ENCODE results near the gene DYRK1A.

DYRK1A gene

GRCh38 chr21:37370152-37371040, 3.8 kb downstream of the DYRK1A start:
- no peaks in the 10 kb centered on the region for H3K27me3 ChIP-seq (replicated peaks; ENCODE audit: control insufficient read depth, insufficient read depth, low read length)
- no peaks in the 10 kb centered on the region for H3K36me3 ChIP-seq (ENCODE audit: control insufficient read depth, insufficient read depth, low read length)
- peak; percentile 50 for DNase-seq (ENCODE audit: extremely low read depth, insufficient read length)
- peak overlapping the region; percentile 96 for H3K4me3 ChIP-seq (replicated peaks; ENCODE audit: low read depth, low read length)
- TF ChIP-seq, protein P1, sequence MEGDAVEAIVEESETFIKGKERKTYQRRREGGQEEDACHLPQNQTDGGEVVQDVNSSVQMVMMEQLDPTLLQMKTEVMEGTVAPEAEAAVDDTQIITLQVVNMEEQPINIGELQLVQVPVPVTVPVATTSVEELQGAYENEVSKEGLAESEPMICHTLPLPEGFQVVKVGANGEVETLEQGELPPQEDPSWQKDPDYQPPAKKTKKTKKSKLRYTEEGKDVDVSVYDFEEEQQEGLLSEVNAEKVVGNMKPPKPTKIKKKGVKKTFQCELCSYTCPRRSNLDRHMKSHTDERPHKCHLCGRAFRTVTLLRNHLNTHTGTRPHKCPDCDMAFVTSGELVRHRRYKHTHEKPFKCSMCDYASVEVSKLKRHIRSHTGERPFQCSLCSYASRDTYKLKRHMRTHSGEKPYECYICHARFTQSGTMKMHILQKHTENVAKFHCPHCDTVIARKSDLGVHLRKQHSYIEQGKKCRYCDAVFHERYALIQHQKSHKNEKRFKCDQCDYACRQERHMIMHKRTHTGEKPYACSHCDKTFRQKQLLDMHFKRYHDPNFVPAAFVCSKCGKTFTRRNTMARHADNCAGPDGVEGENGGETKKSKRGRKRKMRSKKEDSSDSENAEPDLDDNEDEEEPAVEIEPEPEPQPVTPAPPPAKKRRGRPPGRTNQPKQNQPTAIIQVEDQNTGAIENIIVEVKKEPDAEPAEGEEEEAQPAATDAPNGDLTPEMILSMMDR (IDR thresholded peaks at IDR 0.05; ENCODE audit: insufficient read depth, low read length, poor library complexity, severe bottlenecking): no peak

DNA sequence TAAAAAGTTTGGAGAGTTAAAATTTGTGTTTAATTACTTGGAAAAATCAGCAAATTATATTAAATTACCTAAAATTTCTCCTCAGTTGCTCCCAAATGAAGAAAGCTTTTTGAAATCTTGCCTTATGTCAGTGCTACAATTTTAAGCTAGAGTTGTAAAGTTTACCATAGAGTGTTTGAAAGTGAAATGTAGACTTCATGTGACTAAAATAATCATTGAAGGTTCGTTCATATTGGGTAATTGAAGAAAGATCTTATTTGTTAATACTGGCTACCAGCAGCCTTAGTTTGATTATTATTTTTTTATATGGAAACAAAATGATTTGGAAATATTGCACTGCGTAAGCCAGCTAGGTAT, 4.4 kb downstream of the DYRK1A start:
- H3K4me3 ChIP-seq (replicated peaks; ENCODE audit: low read depth, low read length): peak overlapping the region; percentile 96; the same call in 1 of the 2 replicates
- no peaks in the 10 kb centered on the region for H3K36me3 ChIP-seq (ENCODE audit: control insufficient read depth, insufficient read depth, low read length)
- TF ChIP-seq, protein P1 (IDR thresholded peaks at IDR 0.05; ENCODE audit: insufficient read depth, low read length, poor library complexity, severe bottlenecking): no peak
- no peaks in the 10 kb centered on the region for H3K27me3 ChIP-seq (replicated peaks; ENCODE audit: control insufficient read depth, insufficient read depth, low read length)
- no peak for DNase-seq (ENCODE audit: extremely low read depth, insufficient read length)

- DNase-seq (ENCODE audit: extremely low read depth, insufficient read length): no peak
- H3K27me3 ChIP-seq (replicated peaks; ENCODE audit: control insufficient read depth, insufficient read depth, low read length): no peaks in the 10 kb centered on the region
- no peaks in the 10 kb centered on the region; the same call in 1 of the 2 replicates for H3K36me3 ChIP-seq (ENCODE audit: control insufficient read depth, insufficient read depth, low read length)
- TF ChIP-seq, protein P1 (IDR thresholded peaks at IDR 0.05; ENCODE audit: insufficient read depth, low read length, poor library complexity, severe bottlenecking): no peak
- no peak overlapping the region for H3K4me3 ChIP-seq (replicated peaks; ENCODE audit: low read depth, low read length)
Measured at GRCh38 chr21:37372127-37372731, 5.7 kb downstream of the DYRK1A start.

DNA sequence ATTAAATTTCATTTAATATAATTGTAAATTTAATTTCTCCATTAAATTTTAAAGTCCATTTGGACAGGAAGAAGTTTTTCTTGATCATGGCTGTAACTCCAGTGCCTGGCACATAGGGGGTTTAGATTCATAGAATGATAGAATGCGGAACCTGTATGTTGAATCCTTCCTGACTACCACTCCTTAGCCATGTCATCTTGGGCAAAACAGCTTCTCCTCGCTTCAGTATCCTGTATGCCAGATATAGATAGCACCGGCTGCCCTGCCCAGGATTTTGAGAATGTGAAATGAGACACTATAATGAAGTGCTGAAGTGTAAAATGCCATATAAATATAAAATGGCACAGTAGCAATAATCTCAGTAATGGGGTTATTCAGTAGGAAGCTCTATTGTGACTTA, 6.4 kb downstream of the DYRK1A start:
- TF ChIP-seq, protein P1 (IDR thresholded peaks at IDR 0.05; ENCODE audit: insufficient read depth, low read length, poor library complexity, severe bottlenecking): no peak
- H3K4me3 ChIP-seq (replicated peaks; ENCODE audit: low read depth, low read length): no peak overlapping the region
- no peaks in the 10 kb centered on the region for H3K27me3 ChIP-seq (replicated peaks; ENCODE audit: control insufficient read depth, insufficient read depth, low read length)
- no peak for DNase-seq (ENCODE audit: extremely low read depth, insufficient read length)
- H3K36me3 ChIP-seq (ENCODE audit: control insufficient read depth, insufficient read depth, low read length): no peaks in the 10 kb centered on the region; the same call in 1 of the 2 replicates

GRCh38 chr21:37373539-37373938, 7.0 kb downstream of the DYRK1A start:
- Histone ChIP-seq H3K36me3 (ENCODE audit: control insufficient read depth, insufficient read depth, low read length) (no peaks in the 10 kb centered on the region; the same call in 1 of the 2 replicates), H3K27me3 (replicated peaks; ENCODE audit: control insufficient read depth, insufficient read depth, low read length) (no peaks in the 10 kb centered on the region), H3K4me3 (replicated peaks; ENCODE audit: low read depth, low read length) (no peak overlapping the region)
- DNase-seq (ENCODE audit: extremely low read depth, insufficient read length): no peak
- TF ChIP-seq, protein P1 (IDR thresholded peaks at IDR 0.05; ENCODE audit: insufficient read depth, low read length, poor library complexity, severe bottlenecking): no peak

Measured in GM06990 (cell line).